Small intestine (tissue), 7 donors: Measurements from ENCODE around the gene HRAS. TPM values are rescaled to one million over a fixed set of nuclear protein-coding genes. Genes with fewer than 3 reads are reported as not detected.

Experiments used
- DNase-seq, 2 donors: peaks; one replicate each; pipeline versions ENCODE4 v3.0.0 to v3.0.0-alpha.2; 2013
- FAIRE-seq: peaks from 2 replicates; lab custom pipeline; 2012; peaks lifted over from hg19 to GRCh38; lab: Jason Lieb, UNC
- H3K27ac ChIP-seq, 3 donors: one replicate each; pipeline ENCODE4 v1.5.1; 2013; ENCODE audit warnings: low read length in 2 of 3, mild to moderate bottlenecking in 2 of 3, control low read depth in 1 of 3, inconsistent platforms in 1 of 3, low read depth in 1 of 3, moderate library complexity in 1 of 3
- H3K27me3 ChIP-seq, 3 donors: one replicate each; pipeline ENCODE4 v1.6.1; 2013; ENCODE audit warnings: low read length in 3 of 3, inconsistent platforms in 1 of 3; ENCODE audit not compliant: control insufficient read depth in 3 of 3, insufficient read depth in 3 of 3
- H3K36me3 ChIP-seq, 3 donors: one replicate each; pipeline ENCODE4 v1.6.1; 2013; ENCODE audit warnings: low read length in 3 of 3, inconsistent platforms in 1 of 3, low read depth in 1 of 3, mild to moderate bottlenecking in 1 of 3, moderate library complexity in 1 of 3; ENCODE audit not compliant: control insufficient read depth in 3 of 3, insufficient read depth in 2 of 3
- H3K4me1 ChIP-seq, 3 donors: one replicate each; pipeline ENCODE4 v1.6.1; 2013; ENCODE audit warnings: low read length in 2 of 3, inconsistent platforms in 1 of 3, low read depth in 1 of 3, mild to moderate bottlenecking in 1 of 3, moderate library complexity in 1 of 3; ENCODE audit not compliant: control insufficient read depth in 3 of 3, insufficient read depth in 2 of 3
- H3K4me3 ChIP-seq, 3 donors: one replicate each; pipeline ENCODE4 v1.5.1; 2013; ENCODE audit warnings: low read length in 3 of 3, control low read depth in 1 of 3, inconsistent platforms in 1 of 3, low read depth in 1 of 3, mild to moderate bottlenecking in 1 of 3, moderate library complexity in 1 of 3
- H3K9me3 ChIP-seq, 2 donors: one replicate each; pipeline ENCODE4 v1.6.1; 2013; ENCODE audit warnings: low read depth in 1 of 2, low read length in 1 of 2; ENCODE audit not compliant: control insufficient read depth in 2 of 2, insufficient read depth in 1 of 2
- WGBS, 3 donors: extraction: QIAGEN DNeasy Blood & Tissue Kit; methylation state at CpG; one replicate each; pipeline ENCODE4 v1.1.7; 2013; 5-methylcytosine and 5-hydroxymethylcytosine counted together
- polyA plus RNA-seq, 4 donors: library from polyadenylated mRNA; stranded (reverse) in 3 of 4; unstranded in 1 of 4; fragments of 200-250 nt in 3 of 4; fragments of 120-200 nt in 1 of 4; gene quantifications; one replicate each; pipeline versions ENCODE4 v1.2.1 to v1.2.3, GENCODE V29; 2013
- donor health status: healthy with polysubstance abuse.
- donor health status: control.
- donor health status: control.
- donor health status: Bipolar disorder and iron deficiency.
- donor health status: healthy.

Gene HRAS
- polyA plus RNA-seq, 4 donors = 23.6 to 142 (median 92.7) TPM

DNA sequence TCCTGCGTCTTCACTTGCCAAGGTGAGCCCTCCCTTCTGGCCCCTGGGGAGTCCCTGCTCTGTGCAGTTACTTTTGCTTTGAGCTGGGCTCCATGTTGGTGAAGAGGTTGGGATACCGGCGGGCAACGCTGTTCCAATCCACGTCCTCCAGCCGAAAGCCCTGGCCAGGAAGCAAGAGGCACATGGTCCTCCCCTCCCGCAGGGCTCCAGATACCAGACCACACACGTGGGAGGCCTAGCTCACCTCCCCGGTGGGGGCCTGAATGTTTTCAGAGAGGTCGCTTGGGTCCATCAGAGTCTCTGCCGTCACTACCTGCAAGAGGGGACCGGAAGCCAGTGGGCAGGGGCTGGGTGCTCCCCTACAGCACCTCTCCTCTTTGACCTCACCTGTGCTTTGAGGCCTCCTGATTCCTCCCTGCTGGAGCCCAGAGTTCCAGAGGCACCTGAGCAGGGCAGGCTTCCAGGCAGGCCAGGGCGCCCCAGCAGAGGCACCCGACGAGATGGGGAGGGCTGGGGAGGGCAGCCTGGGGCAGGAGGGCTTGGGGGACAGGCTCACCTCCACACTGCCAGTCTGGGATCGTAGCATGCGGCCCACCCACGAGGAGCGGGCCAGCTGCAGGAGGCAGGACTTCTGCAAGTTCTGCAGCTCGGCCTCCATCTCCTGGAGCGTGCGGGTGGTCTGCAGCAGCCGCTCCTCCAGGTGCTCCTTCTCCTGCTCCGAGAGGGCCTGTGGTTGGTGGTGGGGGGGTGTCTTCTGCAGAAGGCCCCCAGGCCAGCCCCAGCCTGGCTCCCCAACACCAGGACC is 22.2 kb upstream of the HRAS start:
- Histone ChIP-seq H3K9me3 (no peaks in the 10 kb centered on the region), H3K27me3 (peaks cover 0 to 50% (median 0%) of the 10 kb centered on the region in 3 donors), H3K4me1 (peaks cover 0 to 43% (median 0%) of the 10 kb centered on the region in 3 donors), H3K36me3 (peaks cover 0 to 10% (median 3%) of the 10 kb centered on the region in 3 donors), H3K27ac (no peak overlapping the region), H3K4me3 (no peak overlapping the region)
- FAIRE-seq = no peak
- no peak for DNase-seq
- WGBS, 3 donors = 83 to 90% (median 83%) methylated on average over 24 of the region's 24 CpGs

DNA sequence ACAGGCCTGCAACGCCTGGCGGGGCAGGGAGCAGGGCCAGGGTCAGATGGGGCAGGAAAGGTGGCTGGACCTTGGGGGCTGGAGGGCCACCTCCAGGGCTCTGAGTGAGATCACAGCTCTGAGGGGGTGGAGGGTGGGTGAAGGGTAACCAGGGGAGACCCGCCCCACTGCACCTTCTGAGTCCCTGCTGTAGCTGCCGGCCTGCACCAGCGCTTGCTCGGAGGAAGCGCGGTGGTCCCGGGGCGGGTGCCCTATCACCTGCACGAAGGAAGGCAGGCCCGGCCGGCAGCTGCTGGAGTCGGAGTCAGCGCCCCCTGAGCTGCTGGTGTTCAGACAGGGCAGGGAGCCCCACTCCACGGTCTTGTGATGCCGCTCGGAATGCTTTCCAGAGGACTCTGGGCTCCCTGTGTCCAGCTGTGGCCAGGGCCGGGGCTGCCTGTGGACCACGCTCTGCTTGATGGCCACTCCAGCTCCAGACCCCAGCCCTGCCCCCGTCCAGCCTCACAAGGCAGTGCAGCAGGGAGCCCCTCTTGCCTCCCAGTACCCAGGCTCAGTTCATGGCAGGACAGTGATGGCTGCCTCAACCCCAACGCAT is 21.4 kb upstream of the HRAS start:
- H3K9me3 ChIP-seq = no peaks in the 10 kb centered on the region
- no peak for FAIRE-seq
- no peak for DNase-seq
- no peak overlapping the region for H3K4me3 ChIP-seq
- peaks cover 0 to 36% (median 0%) of the 10 kb centered on the region in 3 donors for H3K4me1 ChIP-seq
- no peak overlapping the region for H3K27ac ChIP-seq
- 76 to 94% (median 89%) methylated on average over 18 to 22 of the region's 22 CpGs for WGBS, 3 donors
- H3K36me3 ChIP-seq = peaks cover 0 to 3% (median 0%) of the 10 kb centered on the region in 3 donors
- peaks cover 0 to 50% (median 0%) of the 10 kb centered on the region in 3 donors for H3K27me3 ChIP-seq

GRCh38 chr11:555780-556661 is 20.6 kb upstream of the HRAS start:
- Histone ChIP-seq H3K9me3 (no peaks in the 10 kb centered on the region), H3K36me3 (no peaks in the 10 kb centered on the region), H3K27me3 (peaks cover 0 to 50% (median 0%) of the 10 kb centered on the region in 3 donors), H3K4me3 (peak overlapping the region in 1 of 3 donors; percentile 45), H3K4me1 (peaks cover 0 to 33% (median 0%) of the 10 kb centered on the region in 3 donors), H3K27ac (no peak overlapping the region)
- FAIRE-seq = no peak
- WGBS, 3 donors = 5 to 14% (median 11%) methylated on average over 59 to 104 of the region's 104 CpGs
- peak; percentile 30 to 64 for DNase-seq

DNA sequence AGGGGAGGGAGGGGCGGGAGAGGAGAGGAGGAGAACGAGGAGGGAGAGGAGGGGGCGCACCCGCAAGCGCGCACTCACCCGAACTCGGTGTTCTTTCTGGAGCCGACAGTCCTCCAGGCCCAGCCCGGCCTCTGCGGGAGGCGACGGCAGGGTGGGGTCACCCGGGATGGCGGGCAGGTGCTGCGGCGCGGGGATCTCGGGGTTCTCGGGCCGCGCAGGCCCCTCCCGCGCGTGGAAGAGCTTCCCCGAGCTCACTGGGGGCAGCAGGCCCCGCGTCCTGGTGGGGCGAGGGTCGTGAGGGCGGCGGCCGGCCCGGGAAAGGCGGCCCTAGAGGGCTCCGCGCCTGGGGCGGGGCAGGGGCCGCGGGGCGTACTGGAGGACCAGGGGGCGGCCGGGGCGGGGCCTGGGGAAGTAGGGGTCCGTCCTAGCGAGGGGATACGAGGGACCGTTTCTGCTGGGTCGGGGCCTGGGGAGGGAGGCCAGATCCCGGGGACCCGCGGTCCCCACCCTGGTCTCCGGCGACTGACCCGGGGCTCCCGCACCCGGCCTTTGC is 19.9 kb upstream of the HRAS start:
- Histone ChIP-seq H3K4me3 (peak overlapping the region in 1 of 3 donors; percentile 45), H3K27me3 (peaks cover 0 to 48% (median 0%) of the 10 kb centered on the region in 3 donors), H3K27ac (peak overlapping the region in 1 of 3 donors; percentile 24), H3K9me3 (no peaks in the 10 kb centered on the region), H3K36me3 (peaks cover 0 to 3% (median 0%) of the 10 kb centered on the region in 3 donors), H3K4me1 (peaks cover 0 to 31% (median 0%) of the 10 kb centered on the region in 3 donors)
- DNase-seq (no peak), FAIRE-seq (no peak)
- 1 to 2% (median 1%) methylated on average over 38 to 57 of the region's 57 CpGs for WGBS, 3 donors

GRCh38 chr11:554428-555226 is 19.3 kb upstream of the HRAS start:
- Histone ChIP-seq H3K9me3 (no peaks in the 10 kb centered on the region), H3K27me3 (peaks cover 0 to 45% (median 0%) of the 10 kb centered on the region in 3 donors), H3K36me3 (peaks cover 0 to 3% (median 0%) of the 10 kb centered on the region in 3 donors), H3K4me3 (peak overlapping the region in 2 of 3 donors; percentile 21 to 45), H3K27ac (no peak overlapping the region), H3K4me1 (peaks cover 0 to 24% (median 0%) of the 10 kb centered on the region in 3 donors)
- 6 to 10% (median 6%) methylated on average over 37 to 57 of the region's 60 CpGs for WGBS, 3 donors
- peak; percentile 74 to 83 for DNase-seq
- FAIRE-seq = no peak

DNA sequence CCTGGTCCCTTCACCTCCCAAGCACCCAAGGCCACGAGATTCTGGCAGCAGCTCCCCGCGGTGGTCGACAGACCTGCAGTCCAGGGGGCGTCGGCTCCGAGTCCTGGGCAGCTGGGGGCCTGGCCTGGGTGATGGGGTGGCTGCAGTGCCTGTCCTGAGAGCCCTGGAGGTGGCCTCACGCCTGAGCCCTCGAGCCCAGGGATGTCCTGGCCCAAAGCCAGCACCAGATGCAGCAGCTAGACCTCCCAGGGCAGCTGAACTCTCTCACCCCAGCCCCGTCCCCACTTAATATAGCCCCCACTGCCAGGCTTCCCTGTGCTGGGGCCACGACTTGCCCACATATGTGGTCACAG is 18.6 kb upstream of the HRAS start:
- peaks cover 0 to 5% (median 0%) of the 10 kb centered on the region in 3 donors for H3K36me3 ChIP-seq
- no peak overlapping the region for H3K27ac ChIP-seq
- WGBS, 3 donors = 35 to 50% (median 38%) methylated on average over 9 to 11 of the region's 11 CpGs
- FAIRE-seq (no peak), DNase-seq (no peak)
- no peak overlapping the region for H3K4me3 ChIP-seq
- H3K4me1 ChIP-seq = peaks cover 0 to 17% (median 0%) of the 10 kb centered on the region in 3 donors
- peaks cover 0 to 45% (median 0%) of the 10 kb centered on the region in 3 donors for H3K27me3 ChIP-seq
- no peaks in the 10 kb centered on the region for H3K9me3 ChIP-seq

DNA sequence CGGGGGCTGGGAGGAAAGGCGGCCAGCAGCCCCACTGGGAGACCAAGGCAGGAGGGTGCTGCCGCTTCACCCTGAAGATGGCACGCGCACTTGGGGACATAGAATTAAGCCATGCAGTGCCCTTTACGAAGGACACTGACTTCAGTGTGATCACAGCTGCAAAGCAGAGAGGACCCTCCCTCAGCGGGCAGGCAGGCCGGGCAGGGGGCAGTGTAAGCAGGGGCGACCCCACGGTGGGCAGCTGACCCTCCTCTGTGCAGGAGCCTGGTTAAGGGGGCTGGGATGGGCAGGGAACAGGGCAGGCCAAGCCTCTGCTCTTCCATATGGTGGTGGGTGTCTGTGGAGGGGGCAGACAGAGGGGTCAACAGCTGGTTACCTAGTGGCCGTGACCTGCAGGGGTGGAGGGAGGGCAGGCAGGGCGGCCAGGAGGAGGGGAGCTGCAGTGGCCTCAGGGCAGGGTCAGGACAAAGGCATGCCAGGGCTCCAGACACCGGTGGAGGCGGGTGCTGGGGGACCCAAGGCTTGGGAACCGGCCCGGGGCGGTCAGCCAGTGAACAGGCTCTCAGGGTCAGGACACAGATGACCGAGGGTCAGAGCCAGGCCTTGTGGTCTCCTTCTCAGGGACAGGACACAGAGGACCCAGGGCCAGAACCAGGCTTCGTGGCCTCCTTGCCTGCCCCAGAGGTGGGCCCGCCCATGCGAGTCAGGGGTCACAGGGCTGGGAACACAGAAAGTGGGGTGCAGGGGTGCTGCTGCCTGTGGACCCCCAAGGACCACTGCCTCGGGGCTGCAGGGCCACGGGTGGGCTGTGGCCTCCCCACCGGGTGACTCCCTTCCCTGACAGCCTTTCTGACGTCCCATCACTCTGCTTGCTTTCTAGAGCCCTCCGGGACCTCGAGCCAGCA is 18.0 kb upstream of the HRAS start:
- Histone ChIP-seq H3K27ac (no peak overlapping the region), H3K4me3 (no peak overlapping the region), H3K27me3 (peaks cover 0 to 41% (median 0%) of the 10 kb centered on the region in 3 donors), H3K36me3 (peaks cover 0 to 5% (median 0%) of the 10 kb centered on the region in 3 donors), H3K9me3 (no peaks in the 10 kb centered on the region), H3K4me1 (peaks cover 0 to 15% (median 0%) of the 10 kb centered on the region in 3 donors)
- WGBS, 3 donors = 81 to 85% (median 84%) methylated on average over 26 to 27 of the region's 27 CpGs
- FAIRE-seq (no peak), DNase-seq (no peak)
